Measurements from ENCODE around the gene VPS33A. TPM values are rescaled to one million over a fixed set of nuclear protein-coding genes. Genes with fewer than 3 reads are reported as not detected.

The VPS33A gene
- 29.6 and 33.2 TPM in 2 replicates for total RNA-seq

DNA sequence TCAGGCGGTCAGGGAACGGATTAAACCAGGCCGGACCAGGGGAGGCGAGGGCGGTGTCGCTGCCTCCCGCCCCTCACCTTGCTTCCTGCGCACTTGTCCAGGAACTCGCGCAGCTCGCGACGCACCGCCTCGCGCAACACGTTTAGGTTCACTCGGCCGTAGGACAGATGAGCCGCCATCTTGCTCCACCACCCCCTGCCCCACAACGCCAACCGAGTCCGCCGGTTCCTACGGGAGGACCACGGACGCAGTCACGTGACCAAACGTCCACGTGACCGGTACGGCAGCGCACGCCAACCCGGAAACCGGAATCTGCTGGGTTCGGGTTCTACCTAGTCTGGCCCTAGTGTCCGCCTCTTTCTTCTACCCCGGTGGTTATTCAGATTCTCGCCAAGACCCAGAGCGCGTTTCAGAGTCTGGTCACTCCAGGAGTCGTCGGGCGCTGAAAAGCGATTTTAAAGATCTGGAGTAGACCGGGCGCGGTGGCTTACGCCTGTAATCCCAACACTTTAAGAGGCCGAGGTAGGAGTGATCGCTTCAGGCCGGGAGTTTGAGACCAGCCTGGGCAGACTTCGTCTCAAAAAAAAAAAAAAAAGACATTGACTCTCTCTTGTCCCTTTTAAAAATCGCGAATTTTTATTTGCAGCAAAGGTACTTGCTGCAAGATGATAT lies at the start of gene VPS33A:
VPS33A (minus strand) TSS at position 265 of the 672 bp plus-strand sequence; CDS start at position 179, 86 bp downstream.
- peaks cover 2% of the 10 kb centered on the region for H3K27me3 Mint-ChIP-seq
- H3K4me3 Mint-ChIP-seq: peak within 1 kb of the TSS; percentile 97
- TF ChIP-seq, protein P1, sequence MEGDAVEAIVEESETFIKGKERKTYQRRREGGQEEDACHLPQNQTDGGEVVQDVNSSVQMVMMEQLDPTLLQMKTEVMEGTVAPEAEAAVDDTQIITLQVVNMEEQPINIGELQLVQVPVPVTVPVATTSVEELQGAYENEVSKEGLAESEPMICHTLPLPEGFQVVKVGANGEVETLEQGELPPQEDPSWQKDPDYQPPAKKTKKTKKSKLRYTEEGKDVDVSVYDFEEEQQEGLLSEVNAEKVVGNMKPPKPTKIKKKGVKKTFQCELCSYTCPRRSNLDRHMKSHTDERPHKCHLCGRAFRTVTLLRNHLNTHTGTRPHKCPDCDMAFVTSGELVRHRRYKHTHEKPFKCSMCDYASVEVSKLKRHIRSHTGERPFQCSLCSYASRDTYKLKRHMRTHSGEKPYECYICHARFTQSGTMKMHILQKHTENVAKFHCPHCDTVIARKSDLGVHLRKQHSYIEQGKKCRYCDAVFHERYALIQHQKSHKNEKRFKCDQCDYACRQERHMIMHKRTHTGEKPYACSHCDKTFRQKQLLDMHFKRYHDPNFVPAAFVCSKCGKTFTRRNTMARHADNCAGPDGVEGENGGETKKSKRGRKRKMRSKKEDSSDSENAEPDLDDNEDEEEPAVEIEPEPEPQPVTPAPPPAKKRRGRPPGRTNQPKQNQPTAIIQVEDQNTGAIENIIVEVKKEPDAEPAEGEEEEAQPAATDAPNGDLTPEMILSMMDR (IDR thresholded peaks at IDR 0.05): no peak
- intact Hi-C loops (cut with micrococcal nuclease): loop anchor here (1.0 to 10.0 kb wide), 6 partner anchors 40 to 1708 kb away; partner anchors contain the start of genes CCDC92, CLIP1, DENR and DIABLO
- H3K4me1 Mint-ChIP-seq: peaks cover 21% of the 10 kb centered on the region
- DNase-seq: peak; percentile 88
- ATAC-seq (ENCODE audit: low read depth): peak; percentile 84
- ChIA-PET CTCF (interaction anchor here (0.6 to 0.7 kb wide), 2 partner anchors 103 to 472 kb away, joined by 4 read pairs; no protein-coding TSS in a partner anchor), POLR2A (interaction anchor here (0.6 to 2.3 kb wide), 19 partner anchors 14 to 1685 kb away, joined by 3 to 32 read pairs (median 5); partner anchors contain the start of genes DIABLO, KNTC1, POP5 and RSRC2)
- H3K27ac Mint-ChIP-seq: peak within 1 kb of the TSS; percentile 98
- no peaks in the 10 kb centered on the region for H3K9me3 Mint-ChIP-seq
- peaks cover 37% of the 10 kb centered on the region for H3K36me3 Mint-ChIP-seq (ENCODE audit: low read depth)

DNA sequence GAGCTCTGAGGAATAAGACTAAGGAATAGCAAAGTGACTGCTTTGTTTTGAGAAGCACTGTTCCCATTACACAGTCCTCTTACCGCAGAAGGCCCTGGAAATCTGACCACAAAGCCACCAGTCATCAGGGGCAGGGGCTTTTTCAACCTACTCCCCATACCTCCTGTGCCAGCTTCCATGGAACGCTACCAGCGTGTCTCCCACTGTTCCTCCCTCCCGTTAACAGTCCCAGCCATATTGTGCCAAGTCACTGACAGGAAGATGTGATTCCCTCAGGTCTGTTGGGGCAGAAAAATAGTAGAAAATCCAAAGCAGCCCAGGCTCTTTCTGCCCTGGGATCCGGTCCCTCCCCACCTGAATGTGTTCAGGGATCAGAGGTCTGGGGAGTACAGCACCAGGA lies 46.6 kb upstream of the VPS33A start:
- H3K4me3 Mint-ChIP-seq: no peak overlapping the region
- ChIA-PET POLR2A (no interaction called here), CTCF (no interaction called here)
- no peak for DNase-seq
- ATAC-seq (ENCODE audit: low read depth): no peak
- H3K9me3 Mint-ChIP-seq: no peaks in the 10 kb centered on the region
- intact Hi-C loops (cut with micrococcal nuclease): no loop called here
- H3K27ac Mint-ChIP-seq: no peak overlapping the region
- H3K36me3 Mint-ChIP-seq (ENCODE audit: low read depth): peaks cover 65% of the 10 kb centered on the region
- H3K27me3 Mint-ChIP-seq: no peaks in the 10 kb centered on the region
- TF ChIP-seq, protein P1 (IDR thresholded peaks at IDR 0.05): no peak
- H3K4me1 Mint-ChIP-seq: peaks cover 3% of the 10 kb centered on the region

DNA sequence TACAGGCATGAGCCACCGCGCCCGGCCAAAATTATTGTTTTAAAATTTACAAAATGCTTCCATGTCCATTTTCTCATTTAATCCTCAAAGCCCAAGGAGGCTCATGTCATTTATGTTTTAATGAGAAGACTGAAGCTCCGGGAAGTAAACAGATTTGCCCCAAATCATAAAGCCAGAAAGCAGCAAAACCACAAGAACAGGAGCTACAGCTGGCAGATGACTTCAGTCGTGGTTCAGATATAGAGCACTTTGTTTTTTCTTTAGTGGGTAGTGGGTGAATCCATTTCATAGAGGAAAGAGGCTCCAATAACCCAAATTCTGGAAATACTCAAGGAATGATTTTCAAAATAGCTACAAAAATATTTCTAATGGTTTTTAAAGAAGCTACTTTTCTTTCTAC lies 45.4 kb upstream of the VPS33A start:
- H3K4me1 Mint-ChIP-seq: peaks cover 3% of the 10 kb centered on the region
- TF ChIP-seq, protein P1 (IDR thresholded peaks at IDR 0.05): no peak
- peaks cover 57% of the 10 kb centered on the region for H3K36me3 Mint-ChIP-seq (ENCODE audit: low read depth)
- POLR2A ChIA-PET: no interaction called here
- CTCF ChIA-PET: no interaction called here
- no peak overlapping the region for H3K27ac Mint-ChIP-seq
- no peak for ATAC-seq (ENCODE audit: low read depth)
- H3K9me3 Mint-ChIP-seq: no peaks in the 10 kb centered on the region
- intact Hi-C loops (cut with micrococcal nuclease): no loop called here
- H3K27me3 Mint-ChIP-seq: no peaks in the 10 kb centered on the region
- no peak for DNase-seq
- H3K4me3 Mint-ChIP-seq: no peak overlapping the region

DNA sequence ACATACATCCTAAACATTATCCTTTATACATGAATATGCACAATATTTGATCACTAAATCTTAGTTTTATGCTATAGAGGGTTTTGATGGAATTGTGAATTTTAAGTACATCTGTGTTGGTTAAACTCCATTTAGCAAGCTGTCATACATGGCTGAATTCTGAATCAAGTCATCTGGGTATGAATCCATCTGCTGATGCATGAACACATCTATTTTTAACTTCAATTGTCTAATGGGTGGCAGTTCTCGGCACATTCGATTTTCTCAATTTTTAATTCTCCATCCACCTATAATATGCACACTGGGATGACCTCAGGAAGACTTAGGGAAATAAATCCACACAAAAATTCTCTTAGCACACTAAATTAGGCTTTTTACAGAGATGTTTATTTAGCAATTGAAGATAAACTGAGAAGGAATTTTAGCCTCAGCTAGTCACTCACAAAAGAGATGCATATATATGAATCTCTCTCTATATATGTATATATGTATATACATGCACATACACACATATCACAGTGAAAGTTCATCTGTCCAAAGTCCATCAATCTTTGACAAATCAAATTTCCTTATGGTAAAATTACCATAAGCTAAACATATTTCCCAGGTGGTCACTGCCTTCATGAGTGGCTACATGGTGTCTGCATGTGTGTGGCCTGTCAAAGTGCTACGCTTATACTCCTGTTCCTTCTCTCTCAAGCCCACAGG lies 44.5 kb upstream of the VPS33A start:
- CTCF ChIA-PET: no interaction called here
- no peak for ATAC-seq (ENCODE audit: low read depth)
- H3K36me3 Mint-ChIP-seq (ENCODE audit: low read depth): peaks cover 53% of the 10 kb centered on the region
- no peak overlapping the region for H3K27ac Mint-ChIP-seq
- H3K9me3 Mint-ChIP-seq: no peaks in the 10 kb centered on the region
- TF ChIP-seq, protein P1 (IDR thresholded peaks at IDR 0.05): no peak
- POLR2A ChIA-PET: no interaction called here
- peaks cover 3% of the 10 kb centered on the region for H3K4me1 Mint-ChIP-seq
- no peak for DNase-seq
- no peak overlapping the region for H3K4me3 Mint-ChIP-seq
- H3K27me3 Mint-ChIP-seq: no peaks in the 10 kb centered on the region
- intact Hi-C loops (cut with micrococcal nuclease): no loop called here

DNA sequence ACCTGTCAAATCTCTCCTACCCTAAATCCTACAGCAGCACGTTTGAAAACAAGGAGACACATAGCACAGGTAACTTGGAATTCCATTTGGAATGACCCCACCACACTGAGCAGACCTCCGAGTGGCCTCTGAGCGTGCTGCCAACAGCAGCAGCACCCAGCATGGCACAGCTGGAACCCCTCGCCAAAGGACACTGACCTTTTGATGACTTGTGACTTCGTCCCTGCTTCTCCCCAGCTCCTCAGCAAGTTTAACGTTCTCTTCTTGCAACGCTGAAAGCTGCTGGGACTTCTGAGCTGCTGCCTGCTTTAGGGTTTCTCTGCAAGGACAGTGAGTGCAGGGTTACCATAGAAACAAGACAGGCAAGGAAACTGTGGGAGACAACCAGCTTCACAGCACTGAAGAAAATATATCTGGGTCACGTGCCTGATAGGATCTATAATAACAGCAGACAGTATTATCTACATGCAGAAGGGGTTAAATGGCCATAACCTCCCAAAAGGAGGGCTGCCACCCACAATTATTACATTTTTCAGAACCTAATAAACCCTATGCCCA lies 43.3 kb upstream of the VPS33A start:
- intact Hi-C loops (cut with micrococcal nuclease): no loop called here
- no peak for DNase-seq
- ChIA-PET POLR2A (no interaction called here), CTCF (no interaction called here)
- Mint-ChIP-seq H3K4me1 (peaks cover 3% of the 10 kb centered on the region), H3K4me3 (no peak overlapping the region), H3K27ac (no peak overlapping the region), H3K27me3 (no peaks in the 10 kb centered on the region), H3K36me3 (ENCODE audit: low read depth) (peaks cover 49% of the 10 kb centered on the region), H3K9me3 (no peaks in the 10 kb centered on the region)
- ATAC-seq (ENCODE audit: low read depth): no peak
- TF ChIP-seq, protein P1 (IDR thresholded peaks at IDR 0.05): no peak

Measured in activated B cell treated with CpG ODN at 0.5 μM for 24 hours (primary cell).